SIG-M5 treated with dmso at 0.1 percent for 504 hours (cell line): ENCODE measurements around the gene SLC13A5.
"Not testable (repeated sequence)": the region's sequence is repeated elsewhere in the genome, so short reads cannot be mapped to it uniquely, and the experiment has no call there.

Source experiments
- DNase-seq: peaks from one replicate; lab custom pipeline; 2025; ENCODE audit not compliant: unreplicated experiment; lab: John Stamatoyannopoulos, UW

The SLC13A5 gene

DNA sequence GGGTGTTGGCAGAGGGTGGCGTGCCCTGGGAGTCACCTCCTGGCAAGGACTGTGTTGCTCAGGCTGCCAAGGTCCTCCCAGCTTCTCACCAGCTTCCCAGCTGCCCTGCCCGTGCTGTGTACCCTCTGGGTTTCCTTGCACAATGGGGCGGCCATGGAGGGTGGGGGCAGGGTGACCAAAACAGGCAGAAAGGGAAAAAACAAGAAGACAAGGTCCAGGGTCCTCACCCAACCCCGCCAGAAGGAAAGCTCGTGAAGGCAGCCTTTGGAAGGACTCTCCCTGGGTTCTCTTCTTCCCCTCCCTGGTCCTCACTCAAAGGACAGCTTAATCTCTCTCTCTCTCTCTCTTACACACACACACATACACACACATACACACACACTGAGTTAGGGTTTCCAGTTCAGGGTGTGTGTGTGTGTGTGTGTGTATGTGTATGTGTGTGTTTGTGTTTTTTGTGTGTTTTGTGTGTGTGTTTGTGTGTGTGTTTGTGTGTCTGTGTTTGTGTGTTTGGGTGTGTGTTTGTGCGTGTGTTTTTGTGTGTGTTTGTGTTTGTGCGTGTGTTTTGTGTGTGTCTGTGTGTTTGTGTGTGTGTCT, 2.0 kb downstream of the SLC13A5 start:
- DNase-seq, result no peak

DNA sequence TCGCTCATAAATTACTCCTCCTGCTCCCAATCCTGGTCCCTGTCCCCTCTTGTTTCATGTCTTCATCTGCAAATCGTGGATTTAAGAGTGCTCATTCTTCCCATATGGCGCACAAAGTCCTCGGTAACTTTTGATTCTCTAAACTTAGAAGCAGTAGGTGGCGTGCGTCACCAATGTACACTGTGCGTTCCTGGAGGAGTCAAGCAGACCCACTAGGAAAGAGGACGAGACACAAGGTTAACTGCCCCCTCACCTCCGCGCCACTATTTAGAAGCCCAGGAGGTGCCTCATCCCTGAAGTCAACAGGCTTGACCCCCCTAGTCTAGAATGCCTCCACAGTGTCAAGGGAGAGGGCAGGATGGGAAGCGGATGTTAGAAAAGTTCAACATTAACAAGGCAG, 2.9 kb downstream of the SLC13A5 start:
- no peak for DNase-seq

DNA sequence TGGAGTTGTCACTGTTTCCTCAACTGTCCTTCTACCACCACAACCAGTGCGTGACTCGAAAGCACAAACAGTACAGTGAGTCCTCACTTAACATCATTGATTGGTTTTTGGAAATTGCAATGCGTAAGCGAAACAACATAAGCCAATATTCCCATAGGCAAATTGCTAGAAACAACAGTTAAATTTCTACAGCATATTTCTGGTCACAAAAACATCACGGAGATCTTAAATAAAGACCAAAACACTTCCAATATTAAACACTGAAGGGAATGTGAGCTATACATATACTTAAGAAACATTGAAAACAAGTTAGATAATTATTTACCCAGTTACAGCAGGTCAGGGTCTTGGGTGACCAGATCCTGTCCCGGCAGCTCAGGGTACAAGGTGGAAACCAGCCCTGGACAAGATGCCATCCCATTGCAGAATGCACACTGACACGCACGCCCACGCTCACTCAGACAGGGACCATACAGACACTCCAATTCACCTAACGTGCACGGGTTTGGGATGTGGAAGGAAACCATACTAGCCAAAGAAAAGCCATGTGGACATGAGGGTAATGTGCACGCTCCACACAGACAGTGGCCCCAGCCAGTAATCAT, 4.7 kb downstream of the SLC13A5 start:
- no peak for DNase-seq

GRCh38 chr17:6706996-6707395, 6.2 kb downstream of the SLC13A5 start:
- DNase-seq, result no peak

- DNase-seq, result no peak
Observed at GRCh38 chr17:6706499-6706898, 6.7 kb downstream of the SLC13A5 start.

GRCh38 chr17:6704470-6705052, 8.6 kb downstream of the SLC13A5 start:
- no peak for DNase-seq

DNA sequence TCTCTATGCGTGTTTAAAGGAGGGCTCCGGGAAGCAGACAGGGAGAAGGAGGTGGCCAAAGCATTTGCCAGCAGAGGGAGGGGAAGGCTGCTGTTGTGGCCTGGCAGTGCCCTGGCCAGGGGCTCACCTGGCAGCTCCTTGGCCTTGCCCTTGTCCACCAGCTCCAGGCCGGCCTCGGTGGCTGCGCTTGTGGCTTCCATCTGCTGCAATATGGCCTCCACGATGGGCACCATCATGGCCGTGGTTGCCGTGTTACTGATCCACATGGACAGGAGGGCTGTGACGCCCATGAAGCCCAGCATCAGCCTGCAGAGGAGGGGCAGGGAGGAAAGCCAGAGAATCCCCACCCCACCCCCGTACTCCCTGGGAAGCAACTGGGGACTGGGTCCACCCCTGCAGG, 9.4 kb downstream of the SLC13A5 start:
- DNase-seq, result no peak

DNA sequence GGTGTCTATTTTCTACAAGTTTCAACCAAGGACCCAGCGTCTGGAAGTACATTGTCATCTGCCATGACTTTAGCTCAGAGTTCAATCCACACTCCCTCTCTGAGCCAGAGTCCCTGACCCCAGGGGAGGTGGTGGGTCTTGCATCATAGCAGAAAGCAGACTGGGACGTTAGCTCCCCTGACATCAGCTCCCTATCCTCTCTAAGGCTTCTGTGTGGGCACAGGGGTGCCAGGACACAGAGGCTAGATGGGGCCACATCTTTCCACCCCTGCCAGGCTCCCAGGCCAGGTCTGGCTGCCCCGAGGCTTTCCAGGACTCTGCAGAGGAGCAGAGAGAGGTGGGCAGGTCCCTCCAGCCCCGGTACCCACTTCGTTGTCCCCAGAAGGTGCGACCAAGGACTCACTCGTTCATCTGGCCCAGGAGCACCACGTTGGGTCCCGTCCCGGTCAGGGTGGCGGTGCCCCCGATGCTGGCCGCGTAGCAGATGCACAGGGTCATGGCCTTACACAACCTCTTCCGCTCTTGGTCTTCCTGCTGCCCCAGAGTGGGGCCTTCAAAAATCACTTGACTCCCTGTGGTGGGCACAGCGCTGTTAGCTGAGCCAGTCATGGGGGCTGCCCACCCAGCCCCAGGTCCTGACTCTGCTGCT, 10.5 kb downstream of the SLC13A5 start:
- DNase-seq, result no peak

DNA sequence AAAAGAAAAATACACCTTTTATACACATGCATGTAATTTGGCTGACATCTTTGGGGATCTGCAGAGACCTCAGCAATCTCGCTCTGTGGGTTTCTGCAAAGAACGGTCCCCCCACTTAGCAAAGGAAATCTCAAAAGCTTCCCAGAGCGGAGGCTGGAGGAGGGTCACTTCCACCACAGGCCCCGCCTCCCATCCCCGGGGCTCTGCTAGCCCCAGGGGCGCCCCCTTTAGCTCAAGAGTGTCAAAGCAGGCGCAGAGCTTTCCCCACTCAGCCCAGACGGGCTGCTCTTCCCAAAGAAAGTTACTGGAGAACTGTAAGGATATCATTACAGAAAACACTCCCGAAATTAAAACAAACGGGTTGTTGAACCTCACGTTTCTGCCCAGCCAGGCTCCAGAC, 11.4 kb downstream of the SLC13A5 start:
- no peak for DNase-seq

DNA sequence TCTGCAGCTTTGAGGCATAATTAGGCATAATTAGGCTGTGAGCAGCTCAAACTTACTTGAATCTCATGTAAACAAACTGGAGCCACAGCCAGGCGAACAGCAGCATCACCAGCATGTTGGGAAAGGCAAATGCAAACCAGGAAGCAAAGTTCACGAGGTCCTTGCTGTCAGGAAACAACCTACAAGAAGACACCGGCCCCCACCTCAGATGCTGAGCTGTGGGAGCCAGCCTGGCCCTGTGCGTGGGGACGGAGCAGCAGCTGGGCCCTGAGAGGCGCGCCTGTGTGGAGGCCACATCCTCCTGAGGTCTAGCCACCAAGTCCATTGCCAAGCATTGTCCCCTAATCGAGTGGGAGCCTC, 12.2 kb downstream of the SLC13A5 start:
- DNase-seq, result no peak

GRCh38 chr17:6699997-6700947, 12.9 kb downstream of the SLC13A5 start:
- DNase-seq, result no peak

DNA sequence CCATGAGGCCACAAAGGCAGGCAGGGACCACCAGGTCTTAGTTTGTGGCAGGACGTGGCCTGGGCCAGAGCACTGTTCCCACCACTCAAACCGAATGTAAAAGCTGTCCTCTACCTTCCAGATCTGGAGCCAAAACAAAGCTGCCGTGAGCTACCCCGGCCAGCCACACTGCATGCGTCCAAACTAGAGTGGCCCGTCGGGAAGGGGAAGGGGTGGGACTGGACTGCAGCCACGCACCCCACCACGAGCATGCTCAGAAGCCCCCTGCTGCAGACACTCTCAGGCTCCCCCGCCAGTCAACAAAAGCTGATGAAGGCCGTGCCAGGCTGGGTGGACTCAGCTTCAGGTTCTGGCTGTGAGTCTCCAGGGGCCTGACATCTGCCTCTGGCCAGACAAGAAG, 15.2 kb downstream of the SLC13A5 start:
- no peak for DNase-seq

DNA sequence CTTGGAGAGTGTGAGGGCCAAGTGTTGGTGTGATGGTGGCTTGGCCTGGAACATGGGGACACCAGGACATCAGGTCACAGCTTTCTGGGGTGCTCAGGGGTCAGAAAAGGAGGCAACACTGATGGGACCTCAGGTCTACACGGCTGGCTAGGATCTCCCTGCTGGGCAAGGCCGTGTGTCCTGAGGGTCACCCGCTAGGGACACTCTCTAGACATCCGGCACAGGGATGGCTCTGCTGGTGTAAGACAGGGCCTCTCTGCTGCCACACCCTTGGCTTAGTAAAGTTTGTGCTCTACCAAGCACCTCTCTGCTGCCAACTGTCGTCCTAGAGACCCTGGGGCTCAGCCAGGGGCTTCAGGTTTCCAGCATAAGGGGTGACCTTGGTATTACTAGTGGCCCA, 16.3 kb downstream of the SLC13A5 start:
- no peak for DNase-seq

DNA sequence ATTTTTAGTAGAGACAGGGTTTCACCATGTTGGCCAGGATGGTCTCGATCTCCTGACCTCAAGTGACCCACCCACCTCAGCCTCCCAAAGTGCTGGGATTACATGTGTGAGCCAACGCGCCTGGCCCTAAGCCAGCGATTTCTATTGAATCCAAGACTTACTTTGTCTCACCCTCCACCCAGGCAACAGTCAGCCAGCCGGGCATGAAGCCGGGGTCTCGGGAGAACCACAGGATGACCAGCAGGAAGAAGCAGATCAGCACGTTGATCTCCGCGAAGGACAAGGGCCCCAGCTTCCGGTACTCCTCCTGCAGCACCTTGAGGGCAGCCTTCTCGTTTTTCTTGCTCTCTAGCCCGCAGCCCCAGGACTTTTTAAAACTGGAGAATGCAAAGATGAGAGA, 17.6 kb downstream of the SLC13A5 start:
- DNase-seq, result no peak

DNA sequence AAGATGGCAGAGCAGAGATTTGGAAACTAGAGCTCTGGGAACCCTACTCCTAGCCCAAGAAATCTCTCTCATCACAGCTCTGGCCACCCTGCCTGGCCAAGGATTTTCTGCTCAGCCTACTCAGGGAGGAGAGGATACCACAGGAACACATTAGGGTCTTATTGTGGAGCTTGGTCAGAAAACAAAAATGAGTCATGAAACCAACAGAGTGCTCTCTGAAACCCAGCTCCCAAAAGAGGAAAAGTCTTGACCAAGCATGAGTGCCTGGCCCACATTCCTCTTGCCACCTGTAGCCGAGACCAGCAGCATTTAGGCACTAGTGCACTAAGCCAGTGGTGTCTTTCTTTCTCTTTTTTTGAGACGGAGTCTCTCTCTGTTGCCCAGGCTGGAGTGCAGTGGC, 18.1 kb downstream of the SLC13A5 start:
- no peak for DNase-seq

GRCh38 chr17:6691958-6692357, 21.2 kb downstream of the SLC13A5 start:
- not testable (repeated sequence) for DNase-seq

GRCh38 chr17:6691546-6691945, 21.6 kb downstream of the SLC13A5 start:
- no peak for DNase-seq

DNA sequence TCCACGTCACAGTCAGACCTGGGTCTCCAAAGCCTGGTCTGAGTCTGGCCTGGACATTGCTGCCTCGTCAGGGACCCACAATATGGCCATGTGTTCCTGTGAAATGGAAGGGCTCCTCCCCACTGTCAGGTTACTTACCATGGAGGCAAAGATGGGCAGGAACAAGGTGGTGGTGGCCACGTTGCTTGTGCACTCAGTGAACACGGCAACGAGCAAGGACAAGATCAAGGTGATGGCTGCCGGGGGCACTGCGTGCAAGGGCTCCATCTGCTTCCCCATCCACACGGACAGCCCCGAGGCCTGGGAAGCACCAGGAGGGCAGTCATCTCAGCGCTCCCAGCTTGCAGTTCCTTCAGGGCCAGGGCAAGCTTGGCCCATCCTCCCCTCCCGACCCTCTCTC, 22.5 kb downstream of the SLC13A5 start:
- no peak for DNase-seq

GRCh38 chr17:6688944-6689343, 24.2 kb downstream of the SLC13A5 start:
- no peak for DNase-seq

GRCh38 chr17:6686026-6686425, 27.1 kb downstream of the SLC13A5 start:
- DNase-seq, result no peak
